NT2/D1 (cell line): ENCODE data around the gene HES6.
"Not testable (repeated sequence)": the region's sequence is repeated elsewhere in the genome, so short reads cannot be mapped to it uniquely, and the experiment has no call there.

Experiments used
- SUZ12 ChIP-seq: IDR thresholded peaks from 2 replicates; pipeline ENCODE4 v1.6.1; 2011; ENCODE audit not compliant: insufficient read length, insufficient read depth; ENCODE audit errors: extremely low read depth
- YY1 ChIP-seq: IDR thresholded peaks from 2 replicates; pipeline ENCODE4 v1.6.1; 2011; ENCODE audit not compliant: insufficient read length, insufficient read depth
- ZNF274 ChIP-seq: IDR thresholded peaks from 2 replicates; pipeline ENCODE4 v1.6.1; 2011; ENCODE audit warnings: mild to moderate bottlenecking, low read depth, low read length

DNA sequence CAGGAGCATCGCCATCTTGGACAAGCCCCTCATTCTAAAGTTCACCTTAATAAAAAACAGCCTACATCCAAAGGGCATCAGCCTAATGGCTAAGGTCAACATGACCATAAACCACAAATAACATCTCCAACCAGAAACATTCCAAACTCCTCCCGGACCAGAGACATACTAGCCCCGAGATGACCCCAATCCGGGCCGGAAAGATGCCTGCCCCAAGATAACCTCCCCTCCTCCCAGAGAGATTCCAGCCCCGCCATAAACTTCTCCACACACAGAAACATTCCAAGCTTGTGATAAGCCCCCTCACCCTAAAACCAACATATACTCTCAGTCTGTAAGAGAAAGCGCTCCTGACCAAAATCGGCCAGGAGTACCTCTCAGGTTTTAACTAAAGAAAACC lies 31.8 kb upstream of the HES6 start:
- not testable (repeated sequence) for TF ChIP-seq SUZ12, ZNF274, YY1
